GM19438 (cell line): ENCODE results near the gene SOCS3.
"Not testable (repeated sequence)": the region's sequence is repeated elsewhere in the genome, so short reads cannot be mapped to it uniquely, and the experiment has no call there.

Experiments
- ATAC-seq: cut with Tn5 transposase; IDR thresholded peaks from one replicate; pipeline ENCODE4 v1.9.1; 2021; ENCODE audit warnings: low read depth; ENCODE audit not compliant: unreplicated experiment

Gene SOCS3

GRCh38 chr17:78335209-78335608, 24.7 kb downstream of the SOCS3 start:
- ATAC-seq: no peak

GRCh38 chr17:78332991-78333390, 26.9 kb downstream of the SOCS3 start:
- ATAC-seq: no peak

- not testable (repeated sequence) for ATAC-seq
These were observed 28.5 kb downstream of the SOCS3 start for GRCh38 chr17:78331355-78331754.

GRCh38 chr17:78330570-78331224, 29.2 kb downstream of the SOCS3 start:
- no peak for ATAC-seq

GRCh38 chr17:78329263-78330059, 30.4 kb downstream of the SOCS3 start:
- no peak for ATAC-seq

GRCh38 chr17:78327880-78328279, 32.0 kb downstream of the SOCS3 start:
- no peak for ATAC-seq

- no peak for ATAC-seq
These were observed 34.7 kb downstream of the SOCS3 start for GRCh38 chr17:78325076-78325687.

- no peak for ATAC-seq
These were observed 35.3 kb downstream of the SOCS3 start for GRCh38 chr17:78324391-78325075.

GRCh38 chr17:78323826-78324390, 36.0 kb downstream of the SOCS3 start:
- ATAC-seq: no peak

- ATAC-seq: no peak
These were observed 36.9 kb downstream of the SOCS3 start for GRCh38 chr17:78322858-78323455.

GRCh38 chr17:78322327-78322857, 37.5 kb downstream of the SOCS3 start:
- no peak for ATAC-seq

GRCh38 chr17:78318843-78319242, 41.0 kb downstream of the SOCS3 start:
- ATAC-seq: no peak

- ATAC-seq: no peak
These were observed 41.5 kb downstream of the SOCS3 start for GRCh38 chr17:78318407-78318806.

GRCh38 chr17:78317794-78318400, 42.0 kb downstream of the SOCS3 start:
- no peak for ATAC-seq

GRCh38 chr17:78316867-78317789, 42.7 kb downstream of the SOCS3 start:
- no peak for ATAC-seq

- no peak for ATAC-seq
These were observed 43.6 kb downstream of the SOCS3 start for GRCh38 chr17:78316115-78316866.

- ATAC-seq: no peak
These were observed 44.3 kb downstream of the SOCS3 start for GRCh38 chr17:78315355-78316114.
